ENCODE measurements around the gene SMARCB1.

SMARCB1 gene

GRCh38 chr22:23781065-23781464 is 5.7 kb upstream of the SMARCB1 start:
- DNase-seq, result no peak

GRCh38 chr22:23781511-23782183 is 5.1 kb upstream of the SMARCB1 start:
- DNase-seq, result no peak

GRCh38 chr22:23782252-23782651 is 4.5 kb upstream of the SMARCB1 start:
- no peak for DNase-seq

GRCh38 chr22:23782703-23783102 is 4.1 kb upstream of the SMARCB1 start:
- no peak for DNase-seq

- no peak for DNase-seq
Measured at GRCh38 chr22:23783265-23784150, 3.3 kb upstream of the SMARCB1 start.

- no peak for DNase-seq
Measured at GRCh38 chr22:23784215-23784732, 2.5 kb upstream of the SMARCB1 start.

GRCh38 chr22:23786261-23786710 is 480 bp upstream of the SMARCB1 start:
- no peak for DNase-seq

GRCh38 chr22:23787600-23787896 is 782 bp downstream of the SMARCB1 start:
- no peak for DNase-seq

GRCh38 chr22:23787910-23788309 is 1.1 kb downstream of the SMARCB1 start:
- no peak for DNase-seq

- DNase-seq, result no peak
Measured at GRCh38 chr22:23789121-23789520, 2.4 kb downstream of the SMARCB1 start.

GRCh38 chr22:23789638-23790037 is 2.9 kb downstream of the SMARCB1 start:
- DNase-seq, result no peak

GRCh38 chr22:23790819-23791737 is 4.3 kb downstream of the SMARCB1 start:
- no peak for DNase-seq

GRCh38 chr22:23791738-23792645 is 5.2 kb downstream of the SMARCB1 start:
- DNase-seq, result no peak

- DNase-seq, result no peak
Measured at GRCh38 chr22:23793326-23793725, 6.6 kb downstream of the SMARCB1 start.

- no peak for DNase-seq
Measured at GRCh38 chr22:23796461-23796860, 9.7 kb downstream of the SMARCB1 start.

- DNase-seq, result no peak
Measured at GRCh38 chr22:23800297-23801237, 13.8 kb downstream of the SMARCB1 start.

- no peak for DNase-seq
Measured at GRCh38 chr22:23801238-23801821, 14.6 kb downstream of the SMARCB1 start.

GRCh38 chr22:23801886-23802377 is 15.2 kb downstream of the SMARCB1 start:
- no peak for DNase-seq

- DNase-seq, result no peak
Measured at GRCh38 chr22:23803001-23803819, 16.4 kb downstream of the SMARCB1 start.

Measured in NCI-H510A (cell line).